VCaP (cell line): ENCODE data around the gene INTS6L.
A peak's percentile ranks its signal among the peaks of the same experiment; 100 is the strongest.

Experiments
- H3K27ac ChIP-seq: fragments of 450-650 bp; 2 replicates; pipeline ENCODE4 v1.5.1; 2017
- TF ChIP-seq, protein P1 (sequence below): fragments of 450-650 bp; conservative IDR thresholded peaks from 2 replicates; pipeline ENCODE4 v1.5.1; 2017; ENCODE audit warnings: mild to moderate bottlenecking, moderate library complexity

INTS6L gene

DNA sequence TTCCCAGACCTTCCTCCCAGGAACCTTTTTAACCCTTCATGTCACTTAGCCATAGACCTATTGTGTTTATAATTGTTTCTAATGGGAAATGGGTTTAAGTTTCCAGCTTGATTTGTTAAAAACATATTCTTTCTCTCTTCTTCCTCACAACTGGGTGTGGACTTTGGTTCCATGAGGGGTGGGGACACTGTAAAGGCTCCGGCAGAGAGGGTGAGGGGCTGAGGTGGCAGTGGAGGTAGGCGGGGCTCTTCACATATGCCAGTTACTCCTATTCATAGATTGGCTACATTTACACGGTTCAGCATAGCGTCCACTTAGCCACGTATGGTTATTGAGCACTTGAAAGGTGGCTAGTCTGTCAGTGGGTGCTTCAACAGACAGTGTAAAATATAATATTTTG lies 7.8 kb downstream of the INTS6L start:
- no peak overlapping the region for H3K27ac ChIP-seq
- TF ChIP-seq, protein P1, sequence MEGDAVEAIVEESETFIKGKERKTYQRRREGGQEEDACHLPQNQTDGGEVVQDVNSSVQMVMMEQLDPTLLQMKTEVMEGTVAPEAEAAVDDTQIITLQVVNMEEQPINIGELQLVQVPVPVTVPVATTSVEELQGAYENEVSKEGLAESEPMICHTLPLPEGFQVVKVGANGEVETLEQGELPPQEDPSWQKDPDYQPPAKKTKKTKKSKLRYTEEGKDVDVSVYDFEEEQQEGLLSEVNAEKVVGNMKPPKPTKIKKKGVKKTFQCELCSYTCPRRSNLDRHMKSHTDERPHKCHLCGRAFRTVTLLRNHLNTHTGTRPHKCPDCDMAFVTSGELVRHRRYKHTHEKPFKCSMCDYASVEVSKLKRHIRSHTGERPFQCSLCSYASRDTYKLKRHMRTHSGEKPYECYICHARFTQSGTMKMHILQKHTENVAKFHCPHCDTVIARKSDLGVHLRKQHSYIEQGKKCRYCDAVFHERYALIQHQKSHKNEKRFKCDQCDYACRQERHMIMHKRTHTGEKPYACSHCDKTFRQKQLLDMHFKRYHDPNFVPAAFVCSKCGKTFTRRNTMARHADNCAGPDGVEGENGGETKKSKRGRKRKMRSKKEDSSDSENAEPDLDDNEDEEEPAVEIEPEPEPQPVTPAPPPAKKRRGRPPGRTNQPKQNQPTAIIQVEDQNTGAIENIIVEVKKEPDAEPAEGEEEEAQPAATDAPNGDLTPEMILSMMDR: no peak

DNA sequence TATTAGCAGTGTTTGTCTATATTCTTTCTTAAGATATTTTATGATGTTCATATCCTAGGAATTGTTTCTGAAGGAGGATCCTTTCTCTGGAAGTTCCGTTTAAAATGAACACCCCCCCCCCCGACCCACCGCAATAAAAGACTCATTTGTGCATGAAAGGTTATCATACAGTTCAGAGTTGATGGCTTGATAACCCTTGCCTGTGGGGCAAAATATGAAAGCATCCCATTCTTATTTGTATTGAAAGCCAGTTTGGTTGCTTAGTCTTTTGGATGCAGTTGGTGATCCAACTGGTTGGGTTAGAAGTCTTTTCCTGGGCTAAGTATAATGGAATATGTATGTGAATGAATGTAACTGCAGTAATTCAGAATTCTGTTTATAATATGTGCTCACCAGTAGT lies 8.3 kb downstream of the INTS6L start:
- TF ChIP-seq, protein P1: no peak
- H3K27ac ChIP-seq: no peak overlapping the region

- H3K27ac ChIP-seq: no peak overlapping the region
- TF ChIP-seq, protein P1: no peak
These were observed 9.6 kb downstream of the INTS6L start for GRCh38 chrX:135530097-135530496.

- no peak overlapping the region for H3K27ac ChIP-seq
- TF ChIP-seq, protein P1: no peak
These were observed 11.4 kb downstream of the INTS6L start for GRCh38 chrX:135531813-135532212.

- TF ChIP-seq, protein P1: no peak
- H3K27ac ChIP-seq: no peak overlapping the region
These were observed 14.8 kb downstream of the INTS6L start for GRCh38 chrX:135535077-135535940.

GRCh38 chrX:135536877-135537276 lies 16.4 kb downstream of the INTS6L start:
- TF ChIP-seq, protein P1: no peak
- H3K27ac ChIP-seq: peak overlapping the region; percentile 30

- H3K27ac ChIP-seq: no peak overlapping the region
- TF ChIP-seq, protein P1: no peak
These were observed 20.9 kb downstream of the INTS6L start for GRCh38 chrX:135541351-135541750.
